Measurements from ENCODE around the gene PKP3. TPM values are rescaled to one million over a fixed set of nuclear protein-coding genes. Genes with fewer than 3 reads are reported as not detected.
A peak's percentile ranks its signal among the peaks of the same experiment; 100 is the strongest.

PKP3 gene
- total RNA-seq, 4 donors from 2014 or later: 4.6 to 16.2 (median 13.5) TPM

DNA sequence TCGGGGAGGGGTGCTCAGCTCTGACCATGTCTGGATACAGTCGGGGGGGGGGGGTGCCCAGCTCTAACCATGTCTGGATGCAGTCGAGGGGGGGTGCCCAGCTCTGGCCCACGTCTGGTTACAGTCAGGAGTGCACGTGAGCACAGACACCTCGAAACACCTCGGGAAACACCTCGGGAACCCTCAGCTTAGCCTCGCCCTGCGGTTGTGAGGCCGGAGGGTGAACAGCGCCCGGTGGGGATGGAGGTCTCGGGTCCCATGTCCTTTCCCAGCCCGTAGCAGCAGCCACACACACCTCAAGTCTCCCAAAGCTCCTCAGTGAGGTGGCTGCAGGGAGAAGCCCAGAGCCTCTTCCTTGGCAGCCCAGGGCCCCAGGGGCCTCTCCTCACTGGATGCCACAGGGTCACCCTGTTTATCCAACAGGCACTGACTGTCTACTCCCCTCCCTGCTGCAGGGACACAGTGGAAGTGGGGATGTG, 18.7 kb downstream of the PKP3 start:
- Histone ChIP-seq H3K4me1 (peaks cover 0 to 22% (median 6%) of the 10 kb centered on the region in 4 donors), H3K27me3 (peaks cover 0 to 26% of the 10 kb centered on the region in 2 donors), H3K9me3 (no peaks in the 10 kb centered on the region), H3K36me3 (no peaks in the 10 kb centered on the region), H3K27ac (no peak overlapping the region), H3K4me3 (no peak overlapping the region)
- WGBS, 2 donors: 74 to 89% methylated on average over 8 to 14 of the region's 15 CpGs
- DNase-seq (ENCODE audit: low spot score in 2 of 2): no peak
- TF ChIP-seq, protein P1, sequence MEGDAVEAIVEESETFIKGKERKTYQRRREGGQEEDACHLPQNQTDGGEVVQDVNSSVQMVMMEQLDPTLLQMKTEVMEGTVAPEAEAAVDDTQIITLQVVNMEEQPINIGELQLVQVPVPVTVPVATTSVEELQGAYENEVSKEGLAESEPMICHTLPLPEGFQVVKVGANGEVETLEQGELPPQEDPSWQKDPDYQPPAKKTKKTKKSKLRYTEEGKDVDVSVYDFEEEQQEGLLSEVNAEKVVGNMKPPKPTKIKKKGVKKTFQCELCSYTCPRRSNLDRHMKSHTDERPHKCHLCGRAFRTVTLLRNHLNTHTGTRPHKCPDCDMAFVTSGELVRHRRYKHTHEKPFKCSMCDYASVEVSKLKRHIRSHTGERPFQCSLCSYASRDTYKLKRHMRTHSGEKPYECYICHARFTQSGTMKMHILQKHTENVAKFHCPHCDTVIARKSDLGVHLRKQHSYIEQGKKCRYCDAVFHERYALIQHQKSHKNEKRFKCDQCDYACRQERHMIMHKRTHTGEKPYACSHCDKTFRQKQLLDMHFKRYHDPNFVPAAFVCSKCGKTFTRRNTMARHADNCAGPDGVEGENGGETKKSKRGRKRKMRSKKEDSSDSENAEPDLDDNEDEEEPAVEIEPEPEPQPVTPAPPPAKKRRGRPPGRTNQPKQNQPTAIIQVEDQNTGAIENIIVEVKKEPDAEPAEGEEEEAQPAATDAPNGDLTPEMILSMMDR (IDR thresholded peaks at IDR 0.05): no peak
- TF ChIP-seq EP300 (IDR thresholded peaks at IDR 0.05) (no peak), POLR2A (IDR thresholded peaks at IDR 0.05) (no peak)

DNA sequence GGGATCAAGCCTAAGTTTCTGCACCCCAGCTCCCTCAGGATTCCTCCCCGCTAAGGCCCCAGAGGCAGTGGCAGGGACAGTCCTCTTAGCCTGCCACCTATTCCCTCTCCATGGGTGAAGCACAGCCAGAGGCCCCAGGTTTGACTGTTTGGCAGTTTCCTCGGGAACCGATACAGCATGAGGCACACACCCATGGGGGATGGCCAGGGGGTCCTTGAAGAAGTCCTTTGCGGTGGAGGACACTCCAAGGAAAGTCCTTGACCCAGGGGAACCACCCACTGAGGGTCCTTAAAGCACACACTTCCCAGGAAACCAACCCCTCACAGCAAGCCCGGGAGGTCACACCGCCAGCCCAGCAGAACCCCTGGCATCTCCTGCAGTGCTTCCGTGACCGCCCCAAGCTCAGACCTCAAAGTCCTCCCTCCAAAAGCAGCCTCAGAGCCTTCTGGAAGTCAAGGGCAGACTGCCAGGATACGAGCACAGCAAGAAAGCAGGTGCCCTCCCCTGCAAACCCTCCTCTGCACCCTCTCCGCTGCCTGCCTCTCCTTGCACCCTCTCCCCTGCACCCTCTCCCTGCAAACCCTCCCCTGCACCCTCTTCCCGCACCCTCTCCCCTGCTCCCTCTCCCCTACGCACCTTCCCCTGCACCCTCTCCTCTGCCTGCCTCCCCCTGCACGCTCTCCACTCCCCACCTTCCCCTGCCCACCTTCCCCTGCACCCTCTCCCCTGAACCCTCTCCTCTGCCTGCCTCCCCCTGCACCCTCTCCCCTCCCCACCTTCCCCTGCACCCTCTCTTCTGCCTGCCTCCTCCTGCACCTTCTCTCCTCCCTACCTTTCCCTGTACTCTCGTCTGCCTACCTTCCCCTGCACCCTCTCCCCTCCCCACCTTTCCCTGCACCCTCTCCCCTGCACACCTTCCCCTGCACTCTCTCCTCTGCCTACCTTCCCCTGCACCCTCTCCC, 19.4 kb downstream of the PKP3 start:
- DNase-seq (ENCODE audit: low spot score in 2 of 2): no peak
- TF ChIP-seq EP300 (IDR thresholded peaks at IDR 0.05) (no peak), POLR2A (IDR thresholded peaks at IDR 0.05) (no peak)
- TF ChIP-seq, protein P1 (IDR thresholded peaks at IDR 0.05): no peak
- H3K4me3 ChIP-seq: no peak overlapping the region
- no peaks in the 10 kb centered on the region for H3K9me3 ChIP-seq
- WGBS, 2 donors: 45 to 62% methylated on average over 10 to 14 of the region's 14 CpGs
- H3K36me3 ChIP-seq: no peaks in the 10 kb centered on the region
- H3K27me3 ChIP-seq: peaks cover 0 to 34% of the 10 kb centered on the region in 2 donors
- H3K27ac ChIP-seq: no peak overlapping the region
- peaks cover 0 to 20% (median 6%) of the 10 kb centered on the region in 4 donors for H3K4me1 ChIP-seq

DNA sequence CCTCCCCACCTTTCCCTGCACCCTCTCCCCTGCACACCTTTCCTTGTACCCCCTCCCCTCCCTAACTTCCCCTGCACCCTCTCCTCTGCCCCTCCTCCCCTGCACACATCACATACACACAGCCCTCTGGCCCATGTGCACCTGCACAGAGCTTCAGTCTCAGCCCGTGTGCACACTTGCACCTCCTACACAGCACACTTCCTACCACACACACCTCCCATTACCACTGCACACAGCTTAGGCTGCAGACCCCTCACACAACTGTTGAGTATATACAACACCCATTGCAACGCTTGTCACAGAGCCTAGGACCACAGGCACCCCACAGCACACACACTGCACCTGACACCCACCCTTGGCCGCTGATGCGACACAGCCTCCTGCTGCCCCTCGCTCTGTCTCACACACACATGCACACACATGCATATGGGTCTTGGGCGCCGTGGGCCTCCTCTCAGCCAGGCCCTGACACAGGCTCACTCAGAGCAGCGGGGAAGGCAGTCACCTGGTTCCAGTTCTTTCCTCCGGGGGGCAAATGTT, 20.4 kb downstream of the PKP3 start:
- Histone ChIP-seq H3K9me3 (no peaks in the 10 kb centered on the region), H3K27ac (peak overlapping the region in 2 of 4 donors; percentile 44 to 56), H3K4me3 (peak overlapping the region in 3 of 4 donors; percentile 9 to 55 (median 52)), H3K4me1 (peaks cover 0 to 20% (median 6%) of the 10 kb centered on the region in 4 donors), H3K36me3 (no peaks in the 10 kb centered on the region), H3K27me3 (peaks cover 0 to 43% of the 10 kb centered on the region in 2 donors)
- WGBS, 2 donors: 60 to 64% methylated on average over 6 to 9 of the region's 9 CpGs
- TF ChIP-seq POLR2A (IDR thresholded peaks at IDR 0.05) (no peak), EP300 (IDR thresholded peaks at IDR 0.05) (no peak)
- TF ChIP-seq, protein P1 (IDR thresholded peaks at IDR 0.05): no peak
- no peak for DNase-seq (ENCODE audit: low spot score in 2 of 2)

DNA sequence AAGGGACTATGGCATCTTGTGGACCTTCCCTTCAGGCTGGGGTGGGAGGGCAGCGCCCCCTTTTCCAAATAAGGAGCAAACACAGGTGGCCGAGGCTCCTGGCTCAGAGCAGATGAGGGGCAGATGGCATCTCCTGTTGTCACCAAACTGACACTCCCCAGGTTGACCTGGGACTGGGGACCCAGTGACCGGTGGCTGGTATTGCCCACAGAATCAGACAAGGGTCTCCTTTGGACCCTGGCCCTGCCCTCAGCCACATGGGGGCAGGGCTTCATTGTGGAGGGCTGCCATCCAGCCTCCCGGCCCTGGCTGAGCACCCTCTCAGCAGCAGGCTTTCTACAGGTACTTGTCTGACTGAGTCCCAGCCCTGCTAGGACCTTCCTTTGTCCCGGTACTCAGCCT, 21.6 kb downstream of the PKP3 start:
- Histone ChIP-seq H3K9me3 (no peaks in the 10 kb centered on the region), H3K36me3 (no peaks in the 10 kb centered on the region), H3K27me3 (peaks cover 0 to 56% of the 10 kb centered on the region in 2 donors), H3K4me3 (peak overlapping the region in 2 of 4 donors; percentile 52 to 55), H3K4me1 (peaks cover 0 to 20% (median 6%) of the 10 kb centered on the region in 4 donors), H3K27ac (peak overlapping the region in 2 of 4 donors; percentile 72 to 78)
- DNase-seq (ENCODE audit: low spot score in 2 of 2): no peak
- TF ChIP-seq EP300 (IDR thresholded peaks at IDR 0.05) (no peak), POLR2A (IDR thresholded peaks at IDR 0.05) (no peak)
- TF ChIP-seq, protein P1 (IDR thresholded peaks at IDR 0.05): no peak
- 78 to 81% methylated on average over 2 to 5 of the region's 5 CpGs for WGBS, 2 donors
